ENCODE results near the gene DPYD. TPM values are rescaled to one million over a fixed set of nuclear protein-coding genes. Genes with fewer than 3 reads are reported as not detected.

The DPYD gene
- total RNA-seq, 1 donor = 35.8 TPM

- DNase-seq (ENCODE audit: low read depth in 2 of 3, low spot score in 2 of 3) = no peak
Observed at GRCh38 chr1:97844552-97845089, 76.2 kb downstream of the DPYD start.

GRCh38 chr1:97841338-97841737 lies 79.5 kb downstream of the DPYD start:
- no peak for DNase-seq (ENCODE audit: low read depth in 2 of 3, low spot score in 2 of 3)

- DNase-seq (ENCODE audit: low read depth in 2 of 3, low spot score in 2 of 3) = no peak
Observed at GRCh38 chr1:97837161-97837560, 83.7 kb downstream of the DPYD start.

GRCh38 chr1:97834899-97835298 lies 85.9 kb downstream of the DPYD start:
- DNase-seq (ENCODE audit: low read depth in 2 of 3, low spot score in 2 of 3) = no peak

- DNase-seq (ENCODE audit: low read depth in 2 of 3, low spot score in 2 of 3) = no peak
Observed at GRCh38 chr1:97833881-97834280, 87.0 kb downstream of the DPYD start.

- no peak for DNase-seq (ENCODE audit: low read depth in 2 of 3, low spot score in 2 of 3)
Observed at GRCh38 chr1:97832481-97832880, 88.4 kb downstream of the DPYD start.

GRCh38 chr1:97827887-97828286 lies 92.9 kb downstream of the DPYD start:
- peak in 1 of 3 donors; percentile 13 for DNase-seq (ENCODE audit: low read depth in 2 of 3, low spot score in 2 of 3)

- no peak for DNase-seq (ENCODE audit: low read depth in 2 of 3, low spot score in 2 of 3)
Observed at GRCh38 chr1:97826820-97827219, 94.0 kb downstream of the DPYD start.

- no peak for DNase-seq (ENCODE audit: low read depth in 2 of 3, low spot score in 2 of 3)
Observed at GRCh38 chr1:97824624-97825023, 96.2 kb downstream of the DPYD start.

GRCh38 chr1:97824200-97824599 lies 96.6 kb downstream of the DPYD start:
- no peak for DNase-seq (ENCODE audit: low read depth in 2 of 3, low spot score in 2 of 3)

- DNase-seq (ENCODE audit: low read depth in 2 of 3, low spot score in 2 of 3) = peak in 2 of 3 donors; percentile 14 to 66
Observed at GRCh38 chr1:97820470-97821188, 100.2 kb downstream of the DPYD start.

- no peak for DNase-seq (ENCODE audit: low read depth in 2 of 3, low spot score in 2 of 3)
Observed at GRCh38 chr1:97816927-97817326, 103.9 kb downstream of the DPYD start.

- DNase-seq (ENCODE audit: low read depth in 2 of 3, low spot score in 2 of 3) = no peak
Observed at GRCh38 chr1:97814804-97815203, 106.0 kb downstream of the DPYD start.

- DNase-seq (ENCODE audit: low read depth in 2 of 3, low spot score in 2 of 3) = no peak
Observed at GRCh38 chr1:97814121-97814520, 106.7 kb downstream of the DPYD start.

- no peak for DNase-seq (ENCODE audit: low read depth in 2 of 3, low spot score in 2 of 3)
Observed at GRCh38 chr1:97812076-97812475, 108.8 kb downstream of the DPYD start.

GRCh38 chr1:97806996-97807520 lies 113.8 kb downstream of the DPYD start:
- no peak for DNase-seq (ENCODE audit: low read depth in 2 of 3, low spot score in 2 of 3)

GRCh38 chr1:97806326-97806725 lies 114.5 kb downstream of the DPYD start:
- no peak for DNase-seq (ENCODE audit: low read depth in 2 of 3, low spot score in 2 of 3)

- no peak for DNase-seq (ENCODE audit: low read depth in 2 of 3, low spot score in 2 of 3)
Observed at GRCh38 chr1:97805093-97805492, 115.7 kb downstream of the DPYD start.

- DNase-seq (ENCODE audit: low read depth in 2 of 3, low spot score in 2 of 3) = no peak
Observed at GRCh38 chr1:97803026-97803425, 117.8 kb downstream of the DPYD start.

GRCh38 chr1:97802011-97802410 lies 118.8 kb downstream of the DPYD start:
- no peak for DNase-seq (ENCODE audit: low read depth in 2 of 3, low spot score in 2 of 3)

GRCh38 chr1:97797403-97798183 lies 123.2 kb downstream of the DPYD start:
- DNase-seq (ENCODE audit: low read depth in 2 of 3, low spot score in 2 of 3) = peak in 1 of 3 donors; percentile 5

- DNase-seq (ENCODE audit: low read depth in 2 of 3, low spot score in 2 of 3) = no peak
Observed at GRCh38 chr1:97796711-97797110, 124.1 kb downstream of the DPYD start.

All from hematopoietic multipotent progenitor cell (in vitro differentiated cells).